GM21515 (cell line): ENCODE results near the gene PARP16.
"Not testable (repeated sequence)": the region's sequence is repeated elsewhere in the genome, so short reads cannot be mapped to it uniquely, and the experiment has no call there.

Source experiments
- ATAC-seq: cut with Tn5 transposase; IDR thresholded peaks from one replicate; pipeline ENCODE4 v1.9.1; 2021; ENCODE audit not compliant: unreplicated experiment

The PARP16 gene

GRCh38 chr15:65245096-65245856 lies 41.4 kb downstream of the PARP16 start:
- ATAC-seq = no peak

GRCh38 chr15:65244638-65245037 lies 42.0 kb downstream of the PARP16 start:
- no peak for ATAC-seq

GRCh38 chr15:65236443-65236842 lies 50.2 kb downstream of the PARP16 start:
- ATAC-seq = not testable (repeated sequence)

- ATAC-seq = no peak
These were observed 53.0 kb downstream of the PARP16 start for GRCh38 chr15:65233696-65234095.

- no peak for ATAC-seq
These were observed 54.2 kb downstream of the PARP16 start for GRCh38 chr15:65232520-65232919.

GRCh38 chr15:65231306-65231705 lies 55.4 kb downstream of the PARP16 start:
- no peak for ATAC-seq

GRCh38 chr15:65226901-65227300 lies 59.8 kb downstream of the PARP16 start:
- not testable (repeated sequence) for ATAC-seq

- ATAC-seq = no peak
These were observed 60.5 kb downstream of the PARP16 start for GRCh38 chr15:65226221-65226620.

GRCh38 chr15:65223996-65224395 lies 62.7 kb downstream of the PARP16 start:
- ATAC-seq = no peak

GRCh38 chr15:65222891-65223290 lies 63.8 kb downstream of the PARP16 start:
- ATAC-seq = no peak

- no peak for ATAC-seq
These were observed 65.0 kb downstream of the PARP16 start for GRCh38 chr15:65221697-65222096.

- no peak for ATAC-seq
These were observed 67.5 kb downstream of the PARP16 start for GRCh38 chr15:65219137-65219536.

GRCh38 chr15:65217526-65218482 lies 68.9 kb downstream of the PARP16 start:
- no peak for ATAC-seq

GRCh38 chr15:65215496-65215895 lies 71.2 kb downstream of the PARP16 start:
- no peak for ATAC-seq

- ATAC-seq = no peak
These were observed 72.7 kb downstream of the PARP16 start for GRCh38 chr15:65214010-65214409.

- no peak for ATAC-seq
These were observed 73.4 kb downstream of the PARP16 start for GRCh38 chr15:65213241-65213640.

GRCh38 chr15:65212097-65212496 lies 74.6 kb downstream of the PARP16 start:
- no peak for ATAC-seq

- ATAC-seq = no peak
These were observed 75.2 kb downstream of the PARP16 start for GRCh38 chr15:65211482-65211982.

- ATAC-seq = no peak
These were observed 75.8 kb downstream of the PARP16 start, which contains the start of gene CILP for GRCh38 chr15:65210770-65211481. Gene CILP (minus strand): TSS chr15:65211473. CDS start chr15:65209755, 1,718 bp downstream.

GRCh38 chr15:65209701-65210643 lies 76.7 kb downstream of the PARP16 start:
- ATAC-seq = no peak
